IMR-90 (cell line): Measurements from ENCODE around the gene TLNRD1. TPM values are rescaled to one million over a fixed set of nuclear protein-coding genes. Genes with fewer than 3 reads are reported as not detected.

ENCODE experiments used
- ATAC-seq: fragments of 200-7000 bp; cut with Tn5 transposase; 2 replicates; pipeline ENCODE4 v1.9.1; 2020; ENCODE audit warnings: low read depth, mild to moderate bottlenecking, moderate library complexity
- BruUV-seq: library from RNA; stranded (reverse); fragments of 400-500 nt; replicated peaks from 2 replicates; lab custom pipeline; 2021; lab: Mats Ljungman, UMichigan
- CTCF ChIA-PET: fragments of 300-600 bp; formaldehyde crosslinking; extraction: SDS; loops from one replicate; lab custom pipeline; 2021; ENCODE audit warnings: antibody characterized with exemption; lab: Yijun Ruan, JAX
- POLR2A ChIA-PET: fragments of 300-600 bp; sonication (Branson Sonifier 250); formaldehyde crosslinking; loops from one replicate; lab custom pipeline; 2022; ENCODE audit warnings: antibody characterized with exemption; ENCODE audit not compliant: unreplicated experiment; lab: Charles Lee
- DNase-seq: peaks from one replicate; pipeline ENCODE4 v3.0.0; 2013
- H2AFZ ChIP-seq: replicated peaks from 2 replicates; pipeline ENCODE3; 2013; ENCODE audit warnings: low read length, mild to moderate bottlenecking; ENCODE audit not compliant: poor library complexity
- H2AK5ac ChIP-seq: 2 replicates; pipeline ENCODE4 v1.6.1; 2013; ENCODE audit warnings: low read depth, low read length, inconsistent platforms
- H2AK9ac ChIP-seq: replicated peaks from 2 replicates; pipeline ENCODE3; 2013; ENCODE audit warnings: mild to moderate bottlenecking, low read depth, low read length, moderate library complexity; ENCODE audit not compliant: poor library complexity
- H2BK120ac ChIP-seq: 2 replicates; pipeline ENCODE4 v1.6.1; 2013; ENCODE audit warnings: low read depth, low read length, inconsistent platforms
- H2BK15ac ChIP-seq: 3 replicates; pipeline ENCODE4 v1.6.1; 2013; ENCODE audit warnings: low read depth, low read length, inconsistent platforms
- H2BK20ac ChIP-seq: 2 replicates; pipeline ENCODE4 v1.6.1; 2013; ENCODE audit warnings: low read depth, mild to moderate bottlenecking, inconsistent platforms, low read length, moderate library complexity
- H2BK5ac ChIP-seq: 2 replicates; pipeline ENCODE4 v1.6.1; 2013; ENCODE audit warnings: mild to moderate bottlenecking, low read depth, low read length, inconsistent platforms; ENCODE audit not compliant: poor library complexity, severe bottlenecking
- H3K14ac ChIP-seq: replicated peaks from 2 replicates; pipeline ENCODE4 v1.6.1; 2013; ENCODE audit warnings: low read depth, low read length, inconsistent platforms
- H3K18ac ChIP-seq: 2 replicates; pipeline ENCODE4 v1.6.1; 2013; ENCODE audit warnings: low read depth, low read length, control low read depth
- H3K23ac ChIP-seq: 2 replicates; pipeline ENCODE4 v1.6.1; 2013; ENCODE audit warnings: low read depth, low read length, inconsistent platforms
- H3K27ac ChIP-seq: 2 replicates; pipeline ENCODE4 v1.5.1; 2013; ENCODE audit warnings: mild to moderate bottlenecking, control low read depth, low read length; ENCODE audit not compliant: insufficient read depth
- H3K27me3 ChIP-seq: 2 replicates; pipeline ENCODE4 v1.6.1; 2013; ENCODE audit warnings: low read length; ENCODE audit not compliant: control insufficient read depth, insufficient read depth
- H3K36me3 ChIP-seq: 2 replicates; pipeline ENCODE4 v1.6.1; 2013; ENCODE audit warnings: low read length, mixed read lengths; ENCODE audit not compliant: control insufficient read depth, insufficient read depth
- H3K4ac ChIP-seq: 2 replicates; pipeline ENCODE4 v1.6.1; 2013; ENCODE audit warnings: low read depth, low read length, inconsistent platforms
- H3K4me1 ChIP-seq: 2 replicates; pipeline ENCODE4 v1.6.1; 2013; ENCODE audit warnings: low read length, mixed read lengths; ENCODE audit not compliant: control insufficient read depth, insufficient read depth
- H3K4me2 ChIP-seq: 2 replicates; pipeline ENCODE4 v1.6.1; 2013; ENCODE audit warnings: low read depth, mild to moderate bottlenecking, control low read depth, low read length, moderate library complexity
- H3K4me3 ChIP-seq: 2 replicates; pipeline ENCODE4 v1.5.1; 2013; ENCODE audit warnings: low read depth, mild to moderate bottlenecking, control low read depth, low read length, moderate library complexity; ENCODE audit not compliant: insufficient read depth
- H3K56ac ChIP-seq: 2 replicates; pipeline ENCODE4 v1.6.1; 2013; ENCODE audit warnings: low read length, inconsistent platforms; ENCODE audit not compliant: insufficient read depth; ENCODE audit errors: extremely low read depth
- H3K79me1 ChIP-seq, 2 experiments: 2 replicates each; pipeline ENCODE4 v1.6.1; 2013; ENCODE audit warnings: low read length in 2 of 2, inconsistent platforms in 1 of 2, low read depth in 1 of 2
- H3K9ac ChIP-seq: 2 replicates; pipeline ENCODE4 v1.6.1; 2013; ENCODE audit warnings: low read depth, low read length, control low read depth
- H3K9me1 ChIP-seq: 2 replicates; pipeline ENCODE4 v1.6.1; 2013; ENCODE audit warnings: low read length, inconsistent platforms; ENCODE audit not compliant: insufficient read depth
- H3K9me3 ChIP-seq: 2 replicates; pipeline ENCODE4 v1.6.1; 2013; ENCODE audit warnings: low read length; ENCODE audit not compliant: control insufficient read depth, insufficient read depth
- H4K20me1 ChIP-seq: 2 replicates; pipeline ENCODE4 v1.6.1; 2013; ENCODE audit warnings: low read length, inconsistent platforms; ENCODE audit not compliant: insufficient read depth
- H4K5ac ChIP-seq: 2 replicates; pipeline ENCODE4 v1.6.1; 2013; ENCODE audit warnings: mild to moderate bottlenecking, low read depth, low read length, control low read depth
- H4K8ac ChIP-seq, 2 experiments: 2 replicates each; pipeline ENCODE4 v1.6.1; 2013; ENCODE audit warnings: low read depth in 2 of 2, low read length in 2 of 2, control low read depth in 1 of 2, inconsistent platforms in 1 of 2
- H4K91ac ChIP-seq: 2 replicates; pipeline ENCODE4 v1.6.1; 2013; ENCODE audit warnings: low read depth, low read length, inconsistent platforms; ENCODE audit not compliant: insufficient read depth
- CHD1 ChIP-seq: IDR thresholded peaks from 2 replicates; pipeline ENCODE4 v1.6.1; 2012; ENCODE audit warnings: low read depth, low read length, improper control_type of control experiment
- CTCF ChIP-seq: conservative IDR thresholded peaks from 2 replicates; pipeline ENCODE4 v1.5.1; 2012; ENCODE audit warnings: mild to moderate bottlenecking, low read depth, low read length, improper control_type of control experiment
- ELK1 ChIP-seq: fragments of 150-350 bp; IDR thresholded peaks from 2 replicates; pipeline ENCODE4 v1.6.1; 2016; ENCODE audit warnings: low read depth, mild to moderate bottlenecking, low read length, moderate library complexity, borderline replicate concordance
- MAFK ChIP-seq: IDR thresholded peaks from 2 replicates; pipeline ENCODE4 v1.6.1; 2012; ENCODE audit warnings: low read depth, low read length, improper control_type of control experiment
- MAZ ChIP-seq: IDR thresholded peaks from 2 replicates; pipeline ENCODE4 v1.6.1; 2012; ENCODE audit warnings: low read depth, mild to moderate bottlenecking, low read length, improper control_type of control experiment, moderate library complexity, borderline replicate concordance
- MXI1 ChIP-seq: IDR thresholded peaks from 2 replicates; pipeline ENCODE4 v1.6.1; 2012; ENCODE audit warnings: low read depth, mild to moderate bottlenecking, low read length, moderate library complexity, borderline replicate concordance
- NFE2L2 ChIP-seq: fragments of 150-350 bp; IDR thresholded peaks from 2 replicates; pipeline ENCODE4 v1.6.1; 2016; ENCODE audit warnings: low read depth, mild to moderate bottlenecking, low read length
- RAD21 ChIP-seq: IDR thresholded peaks from 2 replicates; pipeline ENCODE4 v1.6.1; 2012; ENCODE audit warnings: low read length, improper control_type of control experiment
- RCOR1 ChIP-seq: IDR thresholded peaks from 2 replicates; pipeline ENCODE4 v1.6.1; 2012; ENCODE audit warnings: mild to moderate bottlenecking, low read length, improper control_type of control experiment; ENCODE audit not compliant: insufficient replicate concordance
- WGBS, 2 experiments: methylation state at CpG; one replicate each; pipeline versions ENCODE4 v1.1.5 to v1.1.7; 2013; ENCODE audit warnings: missing lambda C conversion rate in 2 of 2; ENCODE audit not compliant: insufficient read length in 1 of 2; ENCODE audit errors: extremely low coverage in 2 of 2; 5-methylcytosine and 5-hydroxymethylcytosine counted together
- dilution Hi-C: fragments of 300-500 bp; cut with HindIII; formaldehyde crosslinking; loops from one replicate; pipeline ENCODE4 v1.14.3; 2018; ENCODE audit warnings: low sequenced_read_pairs; ENCODE audit not compliant: unreplicated experiment
- in situ Hi-C: fragments of 300-500 bp; cut with MboI; formaldehyde crosslinking; loops from 3 replicates; pipeline ENCODE4 v1.14.3; 2019; ENCODE audit warnings: low sequenced_read_pairs, inconsistent platforms, mixed read lengths
- intact Hi-C: fragments of 100-400 bp; cut with micrococcal nuclease; formaldehyde crosslinking; loops from 2 replicates; pipeline ENCODE4 v1.10.0; 2022
- polyA plus RNA-seq, 3 experiments: library from polyadenylated mRNA; depleted of rRNA; stranded (reverse); fragments of >200 nt; gene quantifications; 2 replicates each; pipeline ENCODE4 v1.2.3, GENCODE V29; 2012; ENCODE audit warnings: low replicate concordance in 1 of 3
- total RNA-seq: library from RNA; depleted of rRNA; stranded (reverse); fragments of >200 nt; gene quantifications from 2 replicates; pipeline ENCODE4 v1.2.3, GENCODE V29; 2012

TLNRD1 gene
- total and polyA plus RNA-seq, 2 of the 4 experiments (the other 2 are of a cell fraction), result 2.2 to 6.8 TPM

- no peak for ATAC-seq
- Histone ChIP-seq H4K91ac (no peak overlapping the region), H3K27me3 (no peaks in the 10 kb centered on the region), H3K9ac (no peak overlapping the region), H2BK120ac (no peak overlapping the region), H3K4me3 (no peak overlapping the region), H3K4ac (no peak overlapping the region), H2AK9ac (no peak overlapping the region), H3K14ac (no peak overlapping the region), H2BK5ac (no peak overlapping the region), H3K27ac (no peak overlapping the region), H3K4me2 (no peak overlapping the region), H3K56ac (no peak overlapping the region), H2AK5ac (no peak overlapping the region), H3K18ac (no peak overlapping the region), H4K8ac (no peak overlapping the region), H3K36me3 (no peaks in the 10 kb centered on the region), H3K23ac (no peak overlapping the region; the same call in 1 of the 2 replicates), H3K4me1 (no peaks in the 10 kb centered on the region), H3K79me1 (peaks cover 5 to 42% of the 10 kb centered on the region in 2 experiments), H2BK15ac (no peak overlapping the region), H2AFZ (no peak overlapping the region), H3K9me3 (no peaks in the 10 kb centered on the region), H4K5ac (no peak overlapping the region), H2BK20ac (no peak overlapping the region), H3K9me1 (peaks cover under 1% of the 10 kb centered on the region; the same call in 1 of the 2 replicates), H4K20me1 (0 out of 2 replicates have a peak, but pooled peaks cover 2% of the 10 kb centered on the region)
- no TSS peak for BruUV-seq
- TF ChIP-seq RCOR1 (no peak), ELK1 (no peak), RAD21 (no peak), MAZ (no peak), MAFK (no peak), CTCF (no peak), MXI1 (no peak), NFE2L2 (no peak), CHD1 (no peak)
- in situ Hi-C loops, result no loop called here
- no peak for DNase-seq
- CTCF ChIA-PET, result no interaction called here
- intact Hi-C loops, result no loop called here
- dilution Hi-C loops, result no loop called here
- WGBS, 2 experiments, result no CpG with 5 or more reads among the region's 2 CpGs
- POLR2A ChIA-PET, result no interaction called here
Observed at GRCh38 chr15:81012588-81012987, 11.9 kb downstream of the TLNRD1 start.
